Measurements from ENCODE around the gene CHTOP. TPM values are rescaled to one million over a fixed set of nuclear protein-coding genes. Genes with fewer than 3 reads are reported as not detected.
"Not testable (repeated sequence)": the region's sequence is repeated elsewhere in the genome, so short reads cannot be mapped to it uniquely, and the experiment has no call there.

The CHTOP gene
- total RNA-seq, 4 donors from 2014 or later = 35.2 to 86.1 (median 65.2) TPM

GRCh38 chr1:153663211-153663610 lies 29.3 kb downstream of the CHTOP start:
- intact Hi-C loops (cut with DNase I; ENCODE audit: low total_unique reads) = no loop called here
- in situ Hi-C loops (cut with MboI; ENCODE audit: low pct_ligation_motif_present in 1 of 4, low pct_unique_long_range_greater_than_20kb in 1 of 4, low sequenced_read_pairs in 3 of 4) = loop anchor here in 3 of 4 donors (10.0 to 25.0 kb wide), 3 partner anchors 88 to 324 kb away; partner anchors contain the start of genes CREB3L4 (in 1 of the 3), CRTC2 (in 1 of the 3), JTB (in 1 of the 3) and RAB13 (in 1 of the 3)
- TF ChIP-seq POLR2AphosphoS5 (IDR thresholded peaks at IDR 0.05) (no peak), EP300 (IDR thresholded peaks at IDR 0.05; ENCODE audit: low read depth) (no peak), POLR2A (IDR thresholded peaks at IDR 0.05) (no peak)
- TF ChIP-seq, protein P1, sequence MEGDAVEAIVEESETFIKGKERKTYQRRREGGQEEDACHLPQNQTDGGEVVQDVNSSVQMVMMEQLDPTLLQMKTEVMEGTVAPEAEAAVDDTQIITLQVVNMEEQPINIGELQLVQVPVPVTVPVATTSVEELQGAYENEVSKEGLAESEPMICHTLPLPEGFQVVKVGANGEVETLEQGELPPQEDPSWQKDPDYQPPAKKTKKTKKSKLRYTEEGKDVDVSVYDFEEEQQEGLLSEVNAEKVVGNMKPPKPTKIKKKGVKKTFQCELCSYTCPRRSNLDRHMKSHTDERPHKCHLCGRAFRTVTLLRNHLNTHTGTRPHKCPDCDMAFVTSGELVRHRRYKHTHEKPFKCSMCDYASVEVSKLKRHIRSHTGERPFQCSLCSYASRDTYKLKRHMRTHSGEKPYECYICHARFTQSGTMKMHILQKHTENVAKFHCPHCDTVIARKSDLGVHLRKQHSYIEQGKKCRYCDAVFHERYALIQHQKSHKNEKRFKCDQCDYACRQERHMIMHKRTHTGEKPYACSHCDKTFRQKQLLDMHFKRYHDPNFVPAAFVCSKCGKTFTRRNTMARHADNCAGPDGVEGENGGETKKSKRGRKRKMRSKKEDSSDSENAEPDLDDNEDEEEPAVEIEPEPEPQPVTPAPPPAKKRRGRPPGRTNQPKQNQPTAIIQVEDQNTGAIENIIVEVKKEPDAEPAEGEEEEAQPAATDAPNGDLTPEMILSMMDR (IDR thresholded peaks at IDR 0.05) = no peak
- Histone ChIP-seq H3K9me3 (no peaks in the 10 kb centered on the region), H3K4me1 (peaks cover 0 to 14% (median 12%) of the 10 kb centered on the region in 4 donors), H3K27ac (no peak overlapping the region), H3K36me3 (peaks cover 0 to 74% (median 39%) of the 10 kb centered on the region in 4 donors), H3K27me3 (no peaks in the 10 kb centered on the region), H3K4me3 (no peak overlapping the region)
- WGBS, 2 donors (ENCODE audit: low coverage in 1 of 2) = 81% methylated on average over 5 of the region's 5 CpGs
- no peak for DNase-seq

DNA sequence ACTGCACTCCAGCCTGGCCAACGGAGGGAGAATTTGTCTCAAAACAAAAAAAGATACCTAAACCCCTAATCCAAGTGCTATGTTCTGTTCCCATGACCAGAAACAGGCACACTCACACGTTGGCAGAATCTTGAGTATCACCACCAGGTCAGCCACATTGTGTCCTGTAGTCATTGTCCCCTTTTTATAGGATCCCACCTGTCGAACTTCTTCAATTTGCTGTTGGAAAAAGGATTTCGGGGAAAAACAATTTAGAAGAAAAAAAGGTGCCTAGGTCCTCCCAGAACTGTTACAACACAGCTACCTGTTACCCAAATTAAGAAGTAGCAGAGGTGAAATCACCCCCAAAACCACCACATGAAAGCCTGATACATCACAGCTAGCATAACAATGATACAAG lies 33.6 kb downstream of the CHTOP start:
- Histone ChIP-seq H3K27me3 (no peaks in the 10 kb centered on the region), H3K4me3 (no peak overlapping the region), H3K4me1 (peaks cover 9 to 33% (median 17%) of the 10 kb centered on the region in 4 donors), H3K9me3 (no peaks in the 10 kb centered on the region), H3K27ac (peak overlapping the region in 1 of 4 donors; percentile 10), H3K36me3 (peaks cover 0 to 63% (median 34%) of the 10 kb centered on the region in 4 donors)
- no peak for TF ChIP-seq EP300 (IDR thresholded peaks at IDR 0.05; ENCODE audit: low read depth)
- TF ChIP-seq, protein P1 (IDR thresholded peaks at IDR 0.05) = no peak
- no peak for TF ChIP-seq POLR2AphosphoS5 (IDR thresholded peaks at IDR 0.05)
- no peak for TF ChIP-seq POLR2A (IDR thresholded peaks at IDR 0.05)
- 89 to 92% methylated on average over 2 to 4 of the region's 4 CpGs for WGBS, 2 donors (ENCODE audit: low coverage in 1 of 2)
- in situ Hi-C loops (cut with MboI; ENCODE audit: low pct_ligation_motif_present in 1 of 4, low pct_unique_long_range_greater_than_20kb in 1 of 4, low sequenced_read_pairs in 3 of 4) = loop anchor here in 3 of 4 donors (10.0 to 25.0 kb wide), 3 partner anchors 93 to 320 kb away; partner anchors contain the start of genes CREB3L4 (in 1 of the 3), CRTC2 (in 1 of the 3), JTB (in 1 of the 3) and RAB13 (in 1 of the 3)
- intact Hi-C loops (cut with DNase I; ENCODE audit: low total_unique reads) = no loop called here
- DNase-seq = no peak

DNA sequence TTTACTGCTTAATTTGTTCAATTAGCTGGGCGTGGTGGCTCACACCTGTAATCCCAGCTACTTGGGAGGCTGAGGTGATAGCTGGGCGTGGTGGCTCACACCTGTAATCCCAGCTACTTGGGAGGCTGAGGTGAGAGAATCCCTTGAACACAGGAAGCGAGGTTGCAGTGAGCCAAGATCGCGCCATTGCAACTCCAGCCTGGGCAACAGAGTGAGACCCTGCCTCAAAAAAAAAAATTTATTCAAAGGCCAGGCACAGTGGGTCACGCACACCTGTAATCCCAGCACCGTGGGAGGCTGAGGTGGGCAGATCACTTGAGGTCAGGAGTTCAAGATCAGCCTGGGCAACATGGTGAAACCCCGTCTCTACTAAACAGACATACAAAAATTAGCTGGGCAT lies 34.8 kb downstream of the CHTOP start:
- 80 to 91% methylated on average over 1 to 8 of the region's 8 CpGs for WGBS, 2 donors (ENCODE audit: low coverage in 1 of 2)
- H3K27me3 ChIP-seq; DNase-seq; intact Hi-C loops (cut with DNase I; ENCODE audit: low total_unique reads); H3K9me3 ChIP-seq; H3K4me3 ChIP-seq: not testable (repeated sequence)
- in situ Hi-C loops (cut with MboI; ENCODE audit: low pct_ligation_motif_present in 1 of 4, low pct_unique_long_range_greater_than_20kb in 1 of 4, low sequenced_read_pairs in 3 of 4) = loop anchor here in 3 of 4 donors (10.0 to 25.0 kb wide), 3 partner anchors 94 to 319 kb away; partner anchors contain the start of genes CREB3L4 (in 1 of the 3), CRTC2 (in 1 of the 3), JTB (in 1 of the 3) and RAB13 (in 1 of the 3)
- peaks cover 0 to 51% (median 29%) of the 10 kb centered on the region in 4 donors for H3K36me3 ChIP-seq
- peak overlapping the region in 1 of 4 donors; percentile 13 for H3K27ac ChIP-seq
- H3K4me1 ChIP-seq = peaks cover 9 to 33% (median 17%) of the 10 kb centered on the region in 4 donors

GRCh38 chr1:153669606-153670005 lies 35.7 kb downstream of the CHTOP start:
- H3K36me3 ChIP-seq = peaks cover 0 to 42% (median 21%) of the 10 kb centered on the region in 4 donors
- H3K4me1 ChIP-seq = peaks cover 9 to 33% (median 17%) of the 10 kb centered on the region in 4 donors
- intact Hi-C loops (cut with DNase I; ENCODE audit: low total_unique reads) = loop anchor here (10.0 kb wide), 1 partner anchor 315 kb away; the partner anchor contains the start of gene RAB13
- WGBS, 2 donors (ENCODE audit: low coverage in 1 of 2) = 80 to 81% methylated on average over 6 of the region's 6 CpGs
- no peaks in the 10 kb centered on the region for H3K27me3 ChIP-seq
- TF ChIP-seq, protein P1 (IDR thresholded peaks at IDR 0.05) = no peak
- no peak for TF ChIP-seq EP300 (IDR thresholded peaks at IDR 0.05; ENCODE audit: low read depth)
- TF ChIP-seq POLR2AphosphoS5 (IDR thresholded peaks at IDR 0.05) = no peak
- no peak for TF ChIP-seq POLR2A (IDR thresholded peaks at IDR 0.05)
- peak overlapping the region in 3 of 4 donors; percentile 86 to 91 (median 88) for H3K27ac ChIP-seq
- peak overlapping the region in 2 of 4 donors; percentile 76 to 80 for H3K4me3 ChIP-seq
- in situ Hi-C loops (cut with MboI; ENCODE audit: low pct_ligation_motif_present in 1 of 4, low pct_unique_long_range_greater_than_20kb in 1 of 4, low sequenced_read_pairs in 3 of 4) = loop anchor here in 3 of 4 donors (10.0 to 25.0 kb wide), 6 partner anchors 75 to 318 kb away; partner anchors contain the start of genes RAB13 (in 2 of the 3), CREB3L4 (in 1 of the 3), CRTC2 (in 1 of the 3) and JTB (in 1 of the 3)
- no peaks in the 10 kb centered on the region for H3K9me3 ChIP-seq
- no peak for DNase-seq
